ENCODE measurements around the gene TLE4.

Gene TLE4

GRCh38 chr9:79667120-79667519 lies 95.4 kb downstream of the TLE4 start:
- DNase-seq = no peak

- no peak for DNase-seq
Measured at GRCh38 chr9:79667817-79668436, 96.2 kb downstream of the TLE4 start.

GRCh38 chr9:79668956-79669355 lies 97.2 kb downstream of the TLE4 start:
- no peak for DNase-seq

- DNase-seq = no peak
Measured at GRCh38 chr9:79670269-79670961, 98.7 kb downstream of the TLE4 start.

- no peak for DNase-seq
Measured at GRCh38 chr9:79671558-79671957, 99.8 kb downstream of the TLE4 start.

- DNase-seq = no peak
Measured at GRCh38 chr9:79672236-79672635, 100.5 kb downstream of the TLE4 start.

- DNase-seq = no peak
Measured at GRCh38 chr9:79672891-79673290, 101.1 kb downstream of the TLE4 start.

GRCh38 chr9:79673614-79674013 lies 101.8 kb downstream of the TLE4 start:
- DNase-seq = no peak

GRCh38 chr9:79674052-79674777 lies 102.5 kb downstream of the TLE4 start:
- no peak for DNase-seq

- DNase-seq = no peak
Measured at GRCh38 chr9:79681576-79681975, 109.8 kb downstream of the TLE4 start.

- DNase-seq = no peak
Measured at GRCh38 chr9:79682076-79682736, 110.4 kb downstream of the TLE4 start.

- no peak for DNase-seq
Measured at GRCh38 chr9:79684059-79684458, 112.3 kb downstream of the TLE4 start.

GRCh38 chr9:79684711-79685575 lies 113.2 kb downstream of the TLE4 start:
- no peak for DNase-seq

- DNase-seq = no peak
Measured at GRCh38 chr9:79685577-79685976, 113.8 kb downstream of the TLE4 start.

GRCh38 chr9:79686381-79687130 lies 114.8 kb downstream of the TLE4 start:
- DNase-seq = no peak

- DNase-seq = no peak
Measured at GRCh38 chr9:79687131-79687447, 115.3 kb downstream of the TLE4 start.

- DNase-seq = no peak
Measured at GRCh38 chr9:79688363-79688762, 116.6 kb downstream of the TLE4 start.

GRCh38 chr9:79689576-79689975 lies 117.8 kb downstream of the TLE4 start:
- no peak for DNase-seq

- DNase-seq = no peak
Measured at GRCh38 chr9:79691496-79691895, 119.7 kb downstream of the TLE4 start.

GRCh38 chr9:79692857-79693571 lies 121.2 kb downstream of the TLE4 start:
- DNase-seq = no peak

- DNase-seq = no peak
Measured at GRCh38 chr9:79693750-79694149, 122.0 kb downstream of the TLE4 start.
